PFSK-1 (cell line): ENCODE measurements around the gene MED28.

Experiments
- SIN3A ChIP-seq: IDR thresholded peaks from 2 replicates; pipeline ENCODE4 v1.6.1; 2012; ENCODE audit warnings: mild to moderate bottlenecking, low read length, moderate library complexity, borderline replicate concordance; ENCODE audit not compliant: insufficient read depth
- TAF1 ChIP-seq: IDR thresholded peaks from 2 replicates; pipeline ENCODE4 v1.6.1; 2012; ENCODE audit warnings: low read length, control low read depth, borderline replicate concordance; ENCODE audit not compliant: insufficient read depth
- TF ChIP-seq, protein P1 (sequence below), 2 experiments: IDR thresholded peaks; 2 replicates each; pipeline versions ENCODE4 v1.6.1 to v1.8.0; 2011 to 2012; ENCODE audit warnings: low read depth in 2 of 2, low read length in 2 of 2, control low read depth in 1 of 2, inconsistent platforms in 1 of 2, mild to moderate bottlenecking in 1 of 2, moderate library complexity in 1 of 2; ENCODE audit not compliant: insufficient read depth in 1 of 2

DNA sequence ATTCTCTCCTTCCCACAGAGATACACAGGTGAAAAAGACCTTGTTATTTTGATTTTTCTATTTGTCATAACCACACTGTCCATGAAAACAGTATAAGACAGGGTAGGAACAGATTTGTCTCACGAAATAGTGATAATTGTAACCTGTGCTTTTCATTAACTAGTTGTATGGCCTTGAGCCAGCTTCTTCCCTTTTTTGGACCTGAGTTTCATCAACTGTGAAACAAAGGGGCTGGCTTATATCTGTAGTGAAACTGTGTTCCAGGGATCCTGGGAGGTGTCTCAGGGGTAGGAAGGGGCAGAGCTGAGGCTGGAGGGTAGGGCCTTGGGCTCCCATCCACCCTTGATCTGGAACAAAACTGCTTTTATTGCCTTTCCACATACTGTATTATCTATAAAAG, 50.9 kb downstream of the MED28 start:
- TF ChIP-seq, protein P1, sequence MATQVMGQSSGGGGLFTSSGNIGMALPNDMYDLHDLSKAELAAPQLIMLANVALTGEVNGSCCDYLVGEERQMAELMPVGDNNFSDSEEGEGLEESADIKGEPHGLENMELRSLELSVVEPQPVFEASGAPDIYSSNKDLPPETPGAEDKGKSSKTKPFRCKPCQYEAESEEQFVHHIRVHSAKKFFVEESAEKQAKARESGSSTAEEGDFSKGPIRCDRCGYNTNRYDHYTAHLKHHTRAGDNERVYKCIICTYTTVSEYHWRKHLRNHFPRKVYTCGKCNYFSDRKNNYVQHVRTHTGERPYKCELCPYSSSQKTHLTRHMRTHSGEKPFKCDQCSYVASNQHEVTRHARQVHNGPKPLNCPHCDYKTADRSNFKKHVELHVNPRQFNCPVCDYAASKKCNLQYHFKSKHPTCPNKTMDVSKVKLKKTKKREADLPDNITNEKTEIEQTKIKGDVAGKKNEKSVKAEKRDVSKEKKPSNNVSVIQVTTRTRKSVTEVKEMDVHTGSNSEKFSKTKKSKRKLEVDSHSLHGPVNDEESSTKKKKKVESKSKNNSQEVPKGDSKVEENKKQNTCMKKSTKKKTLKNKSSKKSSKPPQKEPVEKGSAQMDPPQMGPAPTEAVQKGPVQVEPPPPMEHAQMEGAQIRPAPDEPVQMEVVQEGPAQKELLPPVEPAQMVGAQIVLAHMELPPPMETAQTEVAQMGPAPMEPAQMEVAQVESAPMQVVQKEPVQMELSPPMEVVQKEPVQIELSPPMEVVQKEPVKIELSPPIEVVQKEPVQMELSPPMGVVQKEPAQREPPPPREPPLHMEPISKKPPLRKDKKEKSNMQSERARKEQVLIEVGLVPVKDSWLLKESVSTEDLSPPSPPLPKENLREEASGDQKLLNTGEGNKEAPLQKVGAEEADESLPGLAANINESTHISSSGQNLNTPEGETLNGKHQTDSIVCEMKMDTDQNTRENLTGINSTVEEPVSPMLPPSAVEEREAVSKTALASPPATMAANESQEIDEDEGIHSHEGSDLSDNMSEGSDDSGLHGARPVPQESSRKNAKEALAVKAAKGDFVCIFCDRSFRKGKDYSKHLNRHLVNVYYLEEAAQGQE (IDR thresholded peaks at IDR 0.05; ENCODE audit: insufficient read depth in 1 of 2, low read depth in 2 of 2, low read length in 2 of 2): no peak
- TF ChIP-seq SIN3A (no peak), TAF1 (no peak)
